HepG2 (cell line): Measurements from ENCODE around the gene ANXA6. TPM values are rescaled to one million over a fixed set of nuclear protein-coding genes. Genes with fewer than 3 reads are reported as not detected.

Experiments
- BORCS8-MEF2B ChIP-seq: sonication (generic); formaldehyde crosslinking; IDR thresholded peaks from 2 replicates; pipeline ENCODE4 v1.8.0; 2022; ENCODE audit warnings: mild to moderate bottlenecking, missing genetic modification reagents
- JUNB ChIP-seq: sonication (generic); formaldehyde crosslinking; IDR thresholded peaks from 2 replicates; pipeline ENCODE4 v1.8.0; 2022; ENCODE audit warnings: missing genetic modification reagents, mild to moderate bottlenecking, borderline replicate concordance
- MIER2 ChIP-seq: IDR thresholded peaks from 2 replicates; pipeline ENCODE4 v1.6.1; 2016; ENCODE audit warnings: missing biosample characterization, missing genetic modification reagents
- MTF2 ChIP-seq: sonication (generic); formaldehyde crosslinking; IDR thresholded peaks from 2 replicates; pipeline ENCODE4 v1.5.0; 2020; ENCODE audit warnings: missing genetic modification reagents, borderline replicate concordance
- RXRB ChIP-seq: IDR thresholded peaks from 2 replicates; pipeline ENCODE4 v1.6.1; 2016; ENCODE audit warnings: borderline replicate concordance, missing genetic modification reagents, missing compliant biosample characterization
- SRY ChIP-seq: sonication (generic); formaldehyde crosslinking; IDR thresholded peaks from 2 replicates; pipeline ENCODE4 v1.8.0; 2022; ENCODE audit warnings: mild to moderate bottlenecking, missing genetic modification reagents
- TBL1XR1 ChIP-seq: fragments of 150-350 bp; IDR thresholded peaks from 2 replicates; pipeline ENCODE4 v1.6.1; 2014; ENCODE audit warnings: borderline replicate concordance, low read length; ENCODE audit not compliant: partially characterized antibody
- TOPORS ChIP-seq: sonication (generic); formaldehyde crosslinking; IDR thresholded peaks from 2 replicates; pipeline ENCODE4 v1.8.0; 2023; ENCODE audit warnings: mild to moderate bottlenecking, missing genetic modification reagents
- ZNF343 ChIP-seq: sonication (generic); formaldehyde crosslinking; IDR thresholded peaks from 2 replicates; pipeline ENCODE4 v1.4.0; 2020; ENCODE audit warnings: mild to moderate bottlenecking, missing genetic modification reagents
- ZNF607 ChIP-seq: sonication (generic); formaldehyde crosslinking; IDR thresholded peaks from 2 replicates; pipeline ENCODE4 v1.5.1; 2020; ENCODE audit warnings: missing genetic modification reagents, mild to moderate bottlenecking, borderline replicate concordance
- ZNF749 ChIP-seq: sonication (generic); formaldehyde crosslinking; IDR thresholded peaks from 2 replicates; pipeline ENCODE4 v1.8.0; 2022; ENCODE audit warnings: mild to moderate bottlenecking, missing genetic modification reagents, moderate library complexity, borderline replicate concordance
- ZNF850 ChIP-seq: sonication (generic); formaldehyde crosslinking; conservative IDR thresholded peaks from 2 replicates; pipeline ENCODE4 v1.9.0; 2021; ENCODE audit warnings: mild to moderate bottlenecking, missing genetic modification reagents
- polyA plus RNA-seq, 8 experiments: library from polyadenylated mRNA; depleted of rRNA in 3 of 8; stranded (reverse) in 7 of 8; unstranded in 1 of 8; fragments of >200 nt; fragmentation: Illumina TruSeq in 4 of 8; extraction: Trizol in 4 of 8; gene quantifications; 2 replicates each; pipeline versions ENCODE4 v1.2.1 to v1.2.3, GENCODE V29; 2011 to 2016; ENCODE audit warnings: low read depth in 4 of 8, missing spikeins in 1 of 8, mixed read lengths in 1 of 8; ENCODE audit not compliant: insufficient read depth in 1 of 8
- total RNA-seq, 5 experiments: library from RNA; depleted of rRNA; stranded (reverse); fragments of >200 nt; fragmentation: Illumina TruSeq; extraction: Trizol; gene quantifications; 2 replicates each; pipeline ENCODE4 v1.2.3, GENCODE V29; 2016; ENCODE audit warnings: low read depth in 1 of 5
- TF ChIP-seq, protein P1 (sequence below): sonication (generic); formaldehyde crosslinking; IDR thresholded peaks from 2 replicates; pipeline ENCODE4 v1.4.0; 2020; ENCODE audit warnings: missing genetic modification reagents, low read depth, mild to moderate bottlenecking, borderline replicate concordance
- TF ChIP-seq, protein P2 (sequence below): sonication (generic); formaldehyde crosslinking; IDR thresholded peaks from 2 replicates; pipeline ENCODE4 v1.5.0; 2020; ENCODE audit warnings: mild to moderate bottlenecking, missing genetic modification reagents, borderline replicate concordance
- TF ChIP-seq, protein P3 (sequence below): IDR thresholded peaks from 2 replicates; pipeline ENCODE4 v1.6.1; 2018; ENCODE audit warnings: missing genetic modification reagents
- TF ChIP-seq, protein P4 (sequence below): sonication (generic); formaldehyde crosslinking; IDR thresholded peaks from 2 replicates; pipeline ENCODE4 v1.8.1; 2023; ENCODE audit warnings: mild to moderate bottlenecking, missing genetic modification reagents
- TF ChIP-seq, protein P5 (sequence below): sonication (generic); formaldehyde crosslinking; IDR thresholded peaks from 2 replicates; pipeline ENCODE4 v1.4.0; 2020; ENCODE audit warnings: mild to moderate bottlenecking, low read depth, missing genetic modification reagents
- TF ChIP-seq, protein P6 (sequence below): sonication (generic); formaldehyde crosslinking; IDR thresholded peaks from 2 replicates; pipeline ENCODE4 v1.5.1; 2020; ENCODE audit warnings: missing genetic modification reagents, mild to moderate bottlenecking, borderline replicate concordance

The ANXA6 gene
- total and polyA plus RNA-seq, 2 of the 13 experiments (the other 11 are each of a cell fraction or from before 2014, with no cell fraction given) = 103 to 125 TPM

DNA sequence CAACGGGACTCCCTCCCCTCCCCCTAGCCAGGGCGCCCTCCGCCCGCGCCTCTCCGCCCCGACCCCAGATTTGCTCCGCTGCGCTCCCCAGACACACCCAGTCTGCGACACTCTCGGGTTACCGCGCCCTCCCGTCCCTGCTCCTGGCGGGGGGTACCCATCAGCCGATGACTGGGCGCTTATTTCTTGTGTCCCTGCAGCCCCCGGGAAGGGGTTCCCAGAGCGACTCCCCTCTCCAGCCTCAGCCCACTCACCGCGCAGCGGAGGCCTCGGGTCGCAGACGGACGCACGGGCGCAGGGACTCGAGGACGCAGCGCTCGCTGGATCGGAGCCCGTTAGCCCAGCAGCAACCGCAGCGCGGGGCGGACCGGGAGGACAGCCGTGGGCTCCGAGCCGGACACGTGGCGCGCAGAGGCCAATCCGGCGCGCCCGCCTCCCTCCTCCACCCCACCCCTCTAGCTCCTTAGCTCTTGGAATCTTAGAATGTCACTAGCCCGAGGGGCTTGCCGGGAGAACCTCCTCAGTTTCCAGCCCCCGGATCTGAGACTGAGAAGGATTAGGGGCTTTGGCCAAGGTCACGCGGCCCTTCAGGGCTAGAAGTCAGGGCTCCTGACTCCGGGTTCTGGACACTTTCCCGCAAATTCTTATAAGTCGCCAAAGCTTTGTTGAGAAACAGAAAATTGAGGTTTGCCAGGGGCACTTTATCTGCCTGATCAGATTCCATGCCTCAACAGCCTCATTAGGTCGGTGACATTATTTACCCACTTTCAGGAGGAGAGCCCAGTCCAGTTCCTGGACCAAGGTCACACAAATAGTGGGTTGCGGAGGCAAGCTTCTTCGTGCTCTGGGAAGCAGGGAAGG, at the start of gene ANXA6 (continued):
- TF ChIP-seq, protein P1, sequence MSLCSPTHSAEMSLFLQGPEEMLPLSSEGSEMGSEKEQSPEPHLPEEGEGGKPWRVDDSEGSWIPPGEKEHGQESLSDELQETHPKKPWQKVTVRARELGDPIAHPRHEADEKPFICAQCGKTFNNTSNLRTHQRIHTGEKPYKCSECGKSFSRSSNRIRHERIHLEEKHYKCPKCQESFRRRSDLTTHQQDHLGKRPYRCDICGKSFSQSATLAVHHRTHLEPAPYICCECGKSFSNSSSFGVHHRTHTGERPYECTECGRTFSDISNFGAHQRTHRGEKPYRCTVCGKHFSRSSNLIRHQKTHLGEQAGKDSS = 0 out of 2 replicates have a peak, but pooled peaks have one; percentile 14
- TF ChIP-seq, protein P2, sequence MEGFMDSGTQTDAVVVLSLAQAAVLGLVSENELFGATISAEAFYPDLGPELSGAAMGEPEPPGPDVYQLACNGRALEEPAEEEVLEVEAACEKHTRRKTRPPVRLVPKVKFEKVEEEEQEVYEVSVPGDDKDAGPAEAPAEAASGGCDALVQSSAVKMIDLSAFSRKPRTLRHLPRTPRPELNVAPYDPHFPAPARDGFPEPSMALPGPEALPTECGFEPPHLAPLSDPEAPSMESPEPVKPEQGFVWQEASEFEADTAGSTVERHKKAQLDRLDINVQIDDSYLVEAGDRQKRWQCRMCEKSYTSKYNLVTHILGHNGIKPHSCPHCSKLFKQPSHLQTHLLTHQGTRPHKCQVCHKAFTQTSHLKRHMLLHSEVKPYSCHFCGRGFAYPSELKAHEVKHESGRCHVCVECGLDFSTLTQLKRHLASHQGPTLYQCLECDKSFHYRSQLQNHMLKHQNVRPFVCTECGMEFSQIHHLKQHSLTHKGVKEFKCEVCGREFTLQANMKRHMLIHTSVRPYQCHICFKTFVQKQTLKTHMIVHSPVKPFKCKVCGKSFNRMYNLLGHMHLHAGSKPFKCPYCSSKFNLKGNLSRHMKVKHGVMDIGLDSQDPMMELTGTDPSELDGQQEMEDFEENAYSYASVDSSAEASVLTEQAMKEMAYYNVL (CRISPR knock-in tag) = peak; percentile 48; the same call in 1 of the 2 replicates
- 0 out of 2 replicates have a peak, but pooled peaks have one; percentile 15 for TF ChIP-seq BORCS8-MEF2B
- no peak for TF ChIP-seq MIER2 (CRISPR knock-in tag)
- TF ChIP-seq, protein P3, sequence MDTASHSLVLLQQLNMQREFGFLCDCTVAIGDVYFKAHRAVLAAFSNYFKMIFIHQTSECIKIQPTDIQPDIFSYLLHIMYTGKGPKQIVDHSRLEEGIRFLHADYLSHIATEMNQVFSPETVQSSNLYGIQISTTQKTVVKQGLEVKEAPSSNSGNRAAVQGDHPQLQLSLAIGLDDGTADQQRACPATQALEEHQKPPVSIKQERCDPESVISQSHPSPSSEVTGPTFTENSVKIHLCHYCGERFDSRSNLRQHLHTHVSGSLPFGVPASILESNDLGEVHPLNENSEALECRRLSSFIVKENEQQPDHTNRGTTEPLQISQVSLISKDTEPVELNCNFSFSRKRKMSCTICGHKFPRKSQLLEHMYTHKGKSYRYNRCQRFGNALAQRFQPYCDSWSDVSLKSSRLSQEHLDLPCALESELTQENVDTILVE (CRISPR knock-in tag) = no peak
- TF ChIP-seq TBL1XR1 = no peak
- TF ChIP-seq, protein P4, sequence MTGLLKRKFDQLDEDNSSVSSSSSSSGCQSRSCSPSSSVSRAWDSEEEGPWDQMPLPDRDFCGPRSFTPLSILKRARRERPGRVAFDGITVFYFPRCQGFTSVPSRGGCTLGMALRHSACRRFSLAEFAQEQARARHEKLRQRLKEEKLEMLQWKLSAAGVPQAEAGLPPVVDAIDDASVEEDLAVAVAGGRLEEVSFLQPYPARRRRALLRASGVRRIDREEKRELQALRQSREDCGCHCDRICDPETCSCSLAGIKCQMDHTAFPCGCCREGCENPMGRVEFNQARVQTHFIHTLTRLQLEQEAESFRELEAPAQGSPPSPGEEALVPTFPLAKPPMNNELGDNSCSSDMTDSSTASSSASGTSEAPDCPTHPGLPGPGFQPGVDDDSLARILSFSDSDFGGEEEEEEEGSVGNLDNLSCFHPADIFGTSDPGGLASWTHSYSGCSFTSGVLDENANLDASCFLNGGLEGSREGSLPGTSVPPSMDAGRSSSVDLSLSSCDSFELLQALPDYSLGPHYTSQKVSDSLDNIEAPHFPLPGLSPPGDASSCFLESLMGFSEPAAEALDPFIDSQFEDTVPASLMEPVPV (CRISPR knock-in tag) = no peak; the same call in 1 of the 2 replicates
- TF ChIP-seq, protein P5, sequence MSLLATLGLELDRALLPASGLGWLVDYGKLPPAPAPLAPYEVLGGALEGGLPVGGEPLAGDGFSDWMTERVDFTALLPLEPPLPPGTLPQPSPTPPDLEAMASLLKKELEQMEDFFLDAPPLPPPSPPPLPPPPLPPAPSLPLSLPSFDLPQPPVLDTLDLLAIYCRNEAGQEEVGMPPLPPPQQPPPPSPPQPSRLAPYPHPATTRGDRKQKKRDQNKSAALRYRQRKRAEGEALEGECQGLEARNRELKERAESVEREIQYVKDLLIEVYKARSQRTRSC (CRISPR knock-in tag) = no peak
- TF ChIP-seq SRY (CRISPR knock-in tag) = no peak
- TF ChIP-seq ZNF850 (CRISPR knock-in tag) = no peak
- TF ChIP-seq ZNF607 (CRISPR knock-in tag) = no peak
- TF ChIP-seq ZNF749 (CRISPR knock-in tag) = peak; percentile 80; the same call in 1 of the 2 replicates
- peak; percentile 77; the same call in 1 of the 2 replicates for TF ChIP-seq MTF2 (CRISPR knock-in tag)
- TF ChIP-seq ZNF343 (CRISPR knock-in tag) = no peak
- no peak for TF ChIP-seq JUNB (CRISPR knock-in tag)
- TF ChIP-seq, protein P6, sequence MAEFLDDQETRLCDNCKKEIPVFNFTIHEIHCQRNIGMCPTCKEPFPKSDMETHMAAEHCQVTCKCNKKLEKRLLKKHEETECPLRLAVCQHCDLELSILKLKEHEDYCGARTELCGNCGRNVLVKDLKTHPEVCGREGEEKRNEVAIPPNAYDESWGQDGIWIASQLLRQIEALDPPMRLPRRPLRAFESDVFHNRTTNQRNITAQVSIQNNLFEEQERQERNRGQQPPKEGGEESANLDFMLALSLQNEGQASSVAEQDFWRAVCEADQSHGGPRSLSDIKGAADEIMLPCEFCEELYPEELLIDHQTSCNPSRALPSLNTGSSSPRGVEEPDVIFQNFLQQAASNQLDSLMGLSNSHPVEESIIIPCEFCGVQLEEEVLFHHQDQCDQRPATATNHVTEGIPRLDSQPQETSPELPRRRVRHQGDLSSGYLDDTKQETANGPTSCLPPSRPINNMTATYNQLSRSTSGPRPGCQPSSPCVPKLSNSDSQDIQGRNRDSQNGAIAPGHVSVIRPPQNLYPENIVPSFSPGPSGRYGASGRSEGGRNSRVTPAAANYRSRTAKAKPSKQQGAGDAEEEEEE (CRISPR knock-in tag) = 0 out of 2 replicates have a peak, but pooled peaks have one; percentile 39
- TF ChIP-seq TOPORS (CRISPR knock-in tag) = no peak
- TF ChIP-seq RXRB = no peak; the same call in 1 of the 2 replicates
